Panc1 (cell line): ENCODE measurements around the gene PCP4L1.

Experiments used
- CTCF ChIP-seq: fragments of 450-650 bp; IDR thresholded peaks from 2 replicates; pipeline ENCODE4 v1.5.1; 2017; ENCODE audit warnings: mild to moderate bottlenecking
- POLR2AphosphoS5 ChIP-seq: IDR thresholded peaks from 2 replicates; pipeline ENCODE4 v1.6.1; 2012; ENCODE audit warnings: mild to moderate bottlenecking, low read depth, low read length, moderate library complexity

DNA sequence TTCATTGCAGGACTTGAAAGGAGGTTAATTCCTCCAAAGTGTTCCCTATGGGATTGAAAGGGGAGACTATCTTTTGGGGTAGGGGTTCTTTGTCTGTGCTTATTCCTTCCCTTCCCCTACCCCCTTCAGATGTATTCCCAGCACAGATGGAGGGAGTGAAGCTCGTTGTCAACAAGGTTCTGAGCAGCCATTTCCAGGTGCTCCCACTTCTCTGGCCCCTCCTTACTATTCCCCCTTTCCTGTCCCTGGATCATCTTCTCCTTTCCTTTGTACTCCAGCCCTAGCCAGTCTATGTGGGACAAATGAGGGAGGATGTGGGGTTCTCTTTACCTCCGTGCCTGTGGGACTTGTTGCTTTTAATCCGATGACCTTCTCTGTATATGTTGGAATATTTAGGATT, 31.8 kb upstream of the PCP4L1 start:
- no peak for TF ChIP-seq CTCF
- TF ChIP-seq POLR2AphosphoS5: no peak
